SW 1271 (cell line): Measurements from ENCODE around the gene EML2.
A peak's percentile ranks its signal among the peaks of the same experiment; 100 is the strongest.

Source experiments
- DNase-seq, 2 experiments: peaks; one replicate each; lab custom pipeline; 2025; lab: John Stamatoyannopoulos, UW

EML2 gene

DNA sequence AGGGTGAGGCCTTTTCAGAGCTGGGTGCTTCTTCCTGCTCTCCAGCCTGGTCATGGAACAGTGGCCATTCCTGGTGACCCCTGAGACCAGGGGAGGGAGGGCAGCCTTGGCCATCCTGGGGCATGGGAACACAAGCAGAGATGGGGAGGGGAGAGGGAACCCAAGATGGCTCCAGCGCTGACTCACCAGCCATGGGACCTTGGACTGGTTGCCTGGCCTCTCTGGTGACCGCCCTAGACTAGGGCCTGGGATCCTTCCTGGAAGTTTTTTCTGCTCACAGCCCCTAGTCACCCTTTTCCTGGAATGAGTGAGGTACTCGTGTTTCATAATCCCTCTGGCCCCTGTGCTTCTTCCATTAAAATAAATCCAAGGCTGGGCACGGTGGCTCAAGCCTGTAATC lies 51.3 kb downstream of the EML2 start:
- DNase-seq: no peak

GRCh38 chr19:45585158-45585577 lies 54.0 kb downstream of the EML2 start:
- DNase-seq: no peak

GRCh38 chr19:45584332-45585157 lies 54.7 kb downstream of the EML2 start, which contains the start of gene OPA3:
Gene OPA3, minus strand, starts transcription at chr19:45584802. Its CDS starts 38 bp downstream, at chr19:45584764.
- peak; percentile 94 to 98 for DNase-seq

DNA sequence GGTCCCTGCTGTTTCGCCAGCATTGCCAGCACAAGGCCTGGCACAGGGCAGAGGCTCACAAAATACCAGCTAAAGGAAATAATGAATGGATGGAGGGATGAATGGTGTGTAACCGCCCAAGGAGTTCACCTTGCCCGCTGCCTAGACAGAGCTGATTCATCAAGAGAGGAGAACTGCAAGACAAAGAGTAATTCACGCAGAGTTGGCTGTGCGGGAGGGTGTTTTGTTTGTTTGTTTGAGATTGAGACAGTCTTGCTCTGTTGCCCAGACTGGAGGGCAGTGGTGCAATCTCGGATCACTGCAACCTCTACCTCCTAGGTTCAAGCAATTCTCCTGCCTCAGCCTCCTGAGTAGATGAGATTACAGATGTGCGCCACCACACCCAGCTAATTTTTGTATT lies 57.6 kb downstream of the EML2 start:
- no peak for DNase-seq

DNA sequence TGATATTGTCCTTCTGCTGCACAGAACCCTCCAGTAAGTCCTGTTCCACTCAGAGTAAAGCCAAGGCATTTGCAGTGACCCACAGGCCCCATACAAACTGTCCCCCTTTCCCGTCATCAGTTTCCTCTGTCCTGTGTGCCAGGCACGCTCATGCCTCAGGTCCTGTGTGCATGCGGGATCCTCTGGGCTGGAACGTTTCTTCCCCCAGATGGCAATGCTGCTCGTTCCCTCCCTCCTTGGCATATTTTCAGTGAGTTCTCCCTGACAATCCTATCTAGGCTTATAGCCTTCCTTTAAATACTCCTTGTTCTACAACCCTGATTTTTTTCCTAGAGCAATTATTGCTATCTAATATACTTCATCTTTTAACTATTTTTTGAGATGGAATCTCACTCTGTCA lies 60.3 kb downstream of the EML2 start:
- no peak for DNase-seq

GRCh38 chr19:45577111-45577905 lies 61.9 kb downstream of the EML2 start:
- DNase-seq: peak; percentile 40 to 55

DNA sequence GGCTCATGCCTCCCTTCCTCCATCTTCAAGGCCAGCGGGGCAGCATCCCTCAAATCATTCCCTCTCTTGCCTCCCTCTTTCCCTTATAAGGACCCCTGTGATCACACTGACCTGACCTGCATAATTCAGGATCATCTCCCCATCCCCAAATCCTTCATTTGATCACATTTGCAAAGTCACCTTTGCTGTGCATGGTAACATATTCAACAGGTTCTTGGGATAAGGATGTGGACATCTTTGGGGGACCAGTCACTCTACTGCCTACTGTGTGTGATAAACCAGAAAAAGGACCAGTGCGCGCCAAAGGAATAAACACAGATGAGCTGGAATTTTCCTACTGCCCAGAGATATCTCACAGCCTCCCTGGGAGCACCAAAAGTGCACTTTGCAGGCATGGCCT lies 62.5 kb downstream of the EML2 start:
- no peak for DNase-seq

DNA sequence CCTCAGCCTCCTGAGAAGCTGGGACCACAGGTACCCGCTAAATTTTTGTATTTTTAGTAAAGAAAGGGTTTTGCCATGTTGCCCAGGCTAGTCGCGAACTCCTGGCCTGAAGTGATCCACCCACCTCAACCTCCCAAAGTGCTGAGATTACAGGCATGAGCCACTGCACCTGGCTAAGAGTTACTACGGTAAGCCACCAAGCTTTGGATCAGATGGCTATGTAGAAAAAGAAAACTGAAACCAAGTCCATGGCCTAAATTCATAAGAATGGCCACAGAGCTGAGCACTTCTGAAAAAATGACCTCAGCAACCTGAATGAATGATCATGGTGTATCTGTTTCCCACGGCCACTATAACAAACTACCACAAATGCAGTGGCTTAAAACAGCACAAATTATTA lies 64.0 kb downstream of the EML2 start:
- DNase-seq: no peak

DNA sequence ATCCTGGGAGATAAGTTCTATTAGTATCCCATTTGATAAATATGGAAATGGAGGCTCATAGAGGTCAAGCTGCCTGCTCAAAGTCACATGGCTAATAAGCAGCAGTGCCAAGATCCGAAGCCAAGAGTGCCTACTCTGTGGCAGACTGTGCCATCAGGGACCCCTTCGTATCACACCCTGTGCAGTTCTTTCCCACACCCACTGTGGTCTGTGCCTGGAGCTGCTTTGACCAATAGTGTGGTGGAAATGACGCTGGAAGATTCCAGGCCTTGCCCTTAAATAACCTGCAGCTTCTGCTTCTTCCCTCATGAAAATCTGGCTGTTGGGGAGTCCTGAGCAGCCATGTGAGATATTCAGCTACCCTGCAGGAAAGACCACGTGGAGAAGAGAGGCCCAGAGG lies 64.7 kb downstream of the EML2 start:
- DNase-seq: no peak

DNA sequence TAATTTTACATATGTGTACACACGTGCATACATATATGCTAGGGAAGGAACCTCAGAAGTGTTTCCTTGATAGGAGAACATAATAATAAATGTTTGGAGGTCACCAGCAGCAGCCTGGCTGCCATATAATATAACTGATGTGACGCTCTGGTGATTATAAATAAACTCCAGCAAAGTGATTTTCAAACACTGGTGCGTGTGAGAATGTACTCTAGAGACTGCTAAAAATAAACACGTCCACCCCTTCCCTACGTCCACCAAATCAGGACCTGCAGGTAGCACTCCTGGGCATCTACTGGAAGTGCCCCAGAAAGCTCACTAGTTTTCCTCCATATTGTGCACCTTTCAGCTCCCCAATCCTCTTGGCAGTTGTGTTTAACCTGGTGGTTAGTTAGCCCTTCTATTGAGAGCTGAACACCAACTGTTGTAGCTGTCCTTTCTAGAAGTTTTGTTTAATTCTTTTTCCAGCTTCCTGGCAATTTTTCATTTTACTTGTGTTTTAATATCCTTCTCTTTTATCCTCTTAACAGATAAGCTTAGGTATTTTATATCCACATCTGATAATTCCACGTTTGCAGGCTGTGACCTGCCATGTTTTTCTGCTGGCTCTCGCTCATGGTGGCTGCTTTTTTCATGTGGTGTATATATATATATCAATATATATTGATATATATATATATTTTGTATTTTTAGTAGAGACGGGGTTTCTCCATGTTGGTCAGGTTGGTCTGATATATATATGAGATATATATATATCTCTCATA lies 67.6 kb downstream of the EML2 start:
- no peak for DNase-seq

DNA sequence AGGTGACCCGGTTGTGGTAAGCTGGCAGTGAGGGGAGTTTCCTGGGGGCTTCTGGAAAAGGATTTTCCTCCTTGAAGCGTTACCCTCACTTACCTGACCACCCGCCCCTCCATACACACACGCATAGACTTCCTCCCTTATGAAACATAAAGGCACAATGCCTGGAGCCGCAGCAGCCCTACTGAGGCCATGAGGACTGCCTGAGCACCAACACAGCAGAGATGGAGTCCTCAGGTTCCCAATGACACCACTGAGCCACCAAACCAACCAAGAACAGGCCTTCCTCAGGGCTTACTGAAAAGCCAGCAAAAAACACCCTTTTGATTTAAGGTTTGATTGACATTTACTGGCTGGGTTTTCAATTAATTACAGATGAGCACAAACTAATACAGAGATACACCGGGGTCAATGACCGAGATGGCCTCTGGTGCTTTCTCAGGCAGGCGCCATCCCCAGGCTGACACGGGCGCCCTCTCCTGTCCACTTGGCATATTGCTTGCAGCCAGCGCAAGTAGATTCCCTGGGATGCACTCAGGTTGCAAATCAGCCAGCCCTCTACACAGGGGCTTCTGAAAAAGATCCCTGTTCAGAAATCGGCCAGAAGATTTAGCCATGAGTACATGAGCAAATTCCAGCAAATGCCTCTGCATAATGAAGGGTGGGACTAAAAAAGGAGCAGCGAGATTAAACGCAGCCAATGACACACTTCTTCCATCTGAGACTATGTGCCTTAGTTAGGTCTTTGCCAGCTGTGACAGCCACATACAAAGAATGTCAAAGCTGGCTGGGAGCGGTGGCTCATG lies 69.4 kb downstream of the EML2 start:
- peak in 1 of 2 experiments; percentile 19 for DNase-seq

DNA sequence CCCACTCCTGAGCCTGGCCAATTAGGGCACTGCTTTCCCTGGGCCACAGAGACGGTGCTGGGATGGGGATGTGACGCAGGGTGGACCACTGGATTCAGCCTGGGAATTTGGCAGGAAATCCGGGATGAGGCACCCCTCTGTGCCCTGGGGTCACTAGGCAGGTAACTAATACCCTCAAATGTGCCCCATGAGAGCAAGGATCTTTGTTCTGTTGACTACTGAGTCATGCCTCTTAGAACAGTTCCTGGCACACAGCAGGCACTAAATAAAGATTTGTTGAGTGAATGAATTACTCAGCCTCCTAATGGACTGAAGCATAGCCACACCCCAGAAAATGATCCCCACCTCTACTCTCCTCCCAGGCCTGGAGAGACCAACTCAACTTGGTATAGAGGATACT lies 70.5 kb downstream of the EML2 start:
- DNase-seq: no peak

DNA sequence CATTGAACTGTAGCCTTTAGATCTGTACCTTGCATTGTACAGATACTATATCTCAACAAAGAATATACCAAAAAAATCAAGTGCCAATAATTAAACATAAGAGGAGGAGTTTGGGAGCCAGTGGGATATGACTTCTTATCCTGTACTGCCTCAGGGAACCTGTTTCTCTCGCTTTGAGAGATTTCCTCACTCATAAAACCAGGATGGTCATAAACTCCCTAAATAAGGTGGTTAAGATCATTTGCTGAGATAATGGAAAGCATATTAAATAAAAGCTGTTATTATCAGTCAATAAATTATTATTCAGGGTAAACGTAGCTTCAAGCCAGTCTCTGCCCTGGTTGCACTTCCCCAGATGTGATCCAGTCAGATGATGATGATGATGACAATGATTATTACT lies 71.6 kb downstream of the EML2 start:
- no peak for DNase-seq

- no peak for DNase-seq
These were observed 74.9 kb downstream of the EML2 start for GRCh38 chr19:45564131-45564780.

- no peak for DNase-seq
These were observed 78.5 kb downstream of the EML2 start for GRCh38 chr19:45560686-45561085.

DNA sequence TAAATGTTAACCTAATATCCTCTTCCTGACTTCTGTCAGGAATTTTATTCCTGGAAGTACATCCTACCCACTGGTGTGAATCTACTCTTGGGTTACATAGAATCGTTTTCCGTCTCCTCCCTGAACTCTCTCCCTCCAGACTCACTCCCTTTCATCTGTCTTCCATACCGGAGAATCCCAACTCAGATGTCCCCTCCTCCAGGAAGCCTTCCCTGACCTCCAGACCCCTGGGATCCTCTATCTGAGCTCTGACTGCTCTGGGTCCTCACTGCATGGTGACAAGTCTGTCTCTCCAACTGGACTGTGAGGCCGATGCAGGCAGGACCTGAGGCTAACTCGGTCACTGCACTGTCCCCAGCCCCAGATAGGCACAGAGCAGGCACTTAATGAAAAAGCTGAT lies 79.2 kb downstream of the EML2 start:
- DNase-seq: no peak
